ENCODE data around the gene TFIP11.

- TF ChIP-seq RAD21 (conservative IDR thresholded peaks at IDR 0.05 in 1 of 2, IDR thresholded peaks at IDR 0.05 in 1 of 2): no peak
- TF ChIP-seq NR3C1 (IDR thresholded peaks at IDR 0.05): no peak
- TF ChIP-seq JUNB (IDR thresholded peaks at IDR 0.05): no peak
- TF ChIP-seq CBX2 (IDR thresholded peaks at IDR 0.05; ENCODE audit: borderline replicate concordance, low read depth): no peak
- TF ChIP-seq MAZ (IDR thresholded peaks at IDR 0.05; ENCODE audit: borderline replicate concordance, low read depth, low read length): no peak
- TF ChIP-seq RCOR1 (IDR thresholded peaks at IDR 0.05; ENCODE audit: low read depth, low read length): no peak
- TF ChIP-seq CTCF (IDR thresholded peaks at IDR 0.05): no peak
- no peak for TF ChIP-seq PBX3 (IDR thresholded peaks at IDR 0.05)
- TF ChIP-seq, protein P1, sequence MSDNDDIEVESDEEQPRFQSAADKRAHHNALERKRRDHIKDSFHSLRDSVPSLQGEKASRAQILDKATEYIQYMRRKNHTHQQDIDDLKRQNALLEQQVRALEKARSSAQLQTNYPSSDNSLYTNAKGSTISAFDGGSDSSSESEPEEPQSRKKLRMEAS (IDR thresholded peaks at IDR 0.05): no peak
These were observed 2.3 kb upstream of the TFIP11 start for GRCh38 chr22:26514419-26515161.

Data from A549 (cell line).